ENCODE results near the gene RALBP1.
"Not testable (repeated sequence)": the region's sequence is repeated elsewhere in the genome, so short reads cannot be mapped to it uniquely, and the experiment has no call there.

RALBP1 gene

GRCh38 chr18:9454061-9454703 is 21.1 kb upstream of the RALBP1 start:
- no peak for DNase-seq (ENCODE audit: low read depth in 2 of 2)

GRCh38 chr18:9455718-9456511 is 19.4 kb upstream of the RALBP1 start:
- DNase-seq (ENCODE audit: low read depth in 2 of 2) = no peak

- no peak for DNase-seq (ENCODE audit: low read depth in 2 of 2)
Observed at GRCh38 chr18:9466127-9466526, 9.2 kb upstream of the RALBP1 start.

GRCh38 chr18:9466846-9467245 is 8.5 kb upstream of the RALBP1 start:
- no peak for DNase-seq (ENCODE audit: low read depth in 2 of 2)

GRCh38 chr18:9468998-9469397 is 6.3 kb upstream of the RALBP1 start:
- no peak for DNase-seq (ENCODE audit: low read depth in 2 of 2)

GRCh38 chr18:9469685-9470084 is 5.6 kb upstream of the RALBP1 start:
- no peak for DNase-seq (ENCODE audit: low read depth in 2 of 2)

DNA sequence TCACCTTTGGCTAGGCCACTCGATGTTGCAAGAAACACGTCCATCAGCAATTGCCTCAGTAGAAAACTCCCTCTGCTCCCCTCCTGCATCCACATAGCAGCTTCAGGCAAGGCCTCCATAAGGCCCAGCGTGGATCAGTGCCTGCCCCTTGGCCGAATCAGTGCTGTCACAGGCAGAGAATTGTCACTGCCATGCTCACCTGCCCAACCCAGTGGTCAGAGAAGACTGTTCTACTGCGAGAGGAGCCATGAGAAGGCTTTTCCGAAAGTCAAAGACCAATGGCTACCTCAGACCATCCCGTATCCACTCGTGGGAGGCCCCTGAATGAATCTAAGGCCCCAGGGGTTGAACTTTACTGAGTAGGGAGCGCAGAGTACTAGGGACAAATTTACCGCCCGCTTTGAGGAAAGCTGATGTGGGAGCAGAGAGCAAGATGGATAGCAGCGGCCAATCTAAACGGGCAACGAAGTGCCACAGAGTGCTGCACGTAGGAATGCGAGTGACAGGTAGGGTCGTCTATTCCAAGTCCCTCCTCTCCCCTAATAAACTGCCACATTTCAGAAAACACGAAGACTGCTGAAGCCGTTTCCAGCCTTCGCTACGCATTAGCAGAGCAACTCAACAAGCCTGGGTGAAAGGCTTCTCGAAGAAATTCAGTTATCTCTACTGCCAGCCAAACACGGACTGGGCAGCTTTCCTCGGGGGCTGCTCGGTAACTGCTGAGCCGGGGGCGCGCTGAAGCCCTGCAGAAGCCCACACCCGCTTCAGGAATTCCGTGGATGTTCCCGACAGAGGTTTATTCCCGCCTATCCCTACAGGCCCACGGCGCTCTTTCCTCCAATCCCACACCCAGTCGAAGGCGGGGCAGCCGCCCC is 968 bp upstream of the RALBP1 start:
- DNase-seq (ENCODE audit: low read depth in 2 of 2) = no peak

DNA sequence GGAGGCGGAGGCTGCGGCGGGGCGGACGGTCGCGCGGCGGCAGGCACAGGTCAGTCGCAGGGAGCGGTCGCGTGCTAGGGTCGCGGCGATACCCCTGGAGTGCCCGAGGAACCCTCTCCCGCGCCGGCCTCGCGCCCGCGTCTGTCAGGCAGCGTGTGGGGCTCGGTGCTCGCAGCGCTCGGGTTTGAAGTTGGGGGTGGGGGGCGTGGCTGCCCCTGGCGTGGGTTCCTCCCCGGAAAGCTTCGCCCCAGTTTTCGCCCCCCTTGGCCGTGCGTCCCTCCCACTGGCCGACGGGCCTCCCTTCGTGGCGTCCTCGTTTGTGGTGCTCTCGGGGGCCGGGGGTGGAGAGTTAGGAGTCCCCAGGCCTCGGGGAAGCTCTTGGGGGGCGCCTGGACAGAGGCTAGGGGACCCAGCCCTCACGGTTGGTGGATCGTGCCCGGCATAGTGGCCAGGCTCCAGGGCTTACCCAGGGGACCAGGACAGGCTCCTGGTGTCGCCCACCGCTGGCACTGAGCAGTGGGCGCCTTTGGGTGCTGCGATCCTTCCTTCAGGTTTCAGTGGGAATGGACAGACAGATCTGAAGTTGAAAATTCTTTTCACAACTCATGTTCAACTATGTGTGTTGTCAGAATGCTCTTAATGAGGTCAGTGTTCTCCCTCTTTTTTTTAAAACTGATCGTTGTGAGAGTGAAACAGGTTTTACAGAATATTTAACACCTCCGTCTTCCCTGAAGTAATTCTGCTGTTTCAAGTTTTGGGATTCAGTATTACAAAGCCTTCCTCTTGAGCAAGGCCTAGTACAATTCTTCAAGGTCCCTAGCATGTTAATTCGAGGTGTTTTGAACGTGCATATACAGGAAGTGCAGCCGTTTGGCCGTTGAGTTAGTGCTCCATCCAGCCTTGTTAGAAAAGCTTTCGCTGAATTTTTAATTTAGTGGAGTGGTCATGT is 604 bp downstream of the RALBP1 start:
- peak; percentile 45 to 63 for DNase-seq (ENCODE audit: low read depth in 2 of 2)

- DNase-seq (ENCODE audit: low read depth in 2 of 2) = not testable (repeated sequence)
Observed at GRCh38 chr18:9476949-9477348, 1.6 kb downstream of the RALBP1 start.

- no peak for DNase-seq (ENCODE audit: low read depth in 2 of 2)
Observed at GRCh38 chr18:9477509-9477908, 2.2 kb downstream of the RALBP1 start.

- no peak for DNase-seq (ENCODE audit: low read depth in 2 of 2)
Observed at GRCh38 chr18:9478545-9478944, 3.2 kb downstream of the RALBP1 start.

DNA sequence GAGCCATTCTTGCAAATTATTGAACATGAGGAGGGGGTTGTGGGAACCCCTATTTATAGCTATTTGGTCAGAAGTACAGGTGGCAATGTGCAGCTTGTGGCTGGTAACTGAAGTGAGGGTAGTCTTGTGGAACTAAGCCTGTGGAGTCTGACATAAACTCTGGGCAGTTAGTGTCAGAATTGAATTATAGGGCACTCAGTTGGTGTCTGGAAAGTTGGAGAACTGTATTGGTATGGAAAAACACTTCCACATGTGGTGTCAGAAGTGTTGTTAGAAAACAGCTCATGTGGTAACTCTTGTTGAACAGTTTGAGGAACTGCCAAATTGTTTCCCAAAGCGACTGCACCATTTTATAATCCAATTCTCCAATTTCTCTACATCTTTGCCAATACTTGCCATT is 7.5 kb downstream of the RALBP1 start:
- no peak for DNase-seq (ENCODE audit: low read depth in 2 of 2)

DNA sequence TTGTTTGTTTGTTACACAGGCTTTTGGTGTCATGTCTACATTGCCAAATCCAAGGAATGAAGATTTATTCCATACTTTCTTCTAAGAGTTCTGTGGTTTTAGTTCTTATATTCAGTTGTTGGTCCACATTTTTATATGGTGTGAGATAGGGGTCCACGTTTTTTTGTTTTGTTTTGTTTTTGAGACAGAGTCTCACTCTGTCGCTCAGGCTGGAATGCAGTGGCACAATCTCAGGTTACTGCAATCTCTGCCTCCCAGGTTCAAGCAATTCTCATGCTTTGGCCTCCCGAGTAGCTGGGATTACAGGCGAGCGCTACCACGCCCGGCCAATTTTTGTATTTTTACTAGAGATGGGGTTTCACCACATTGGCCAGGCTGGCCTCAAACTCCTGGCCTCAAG is 8.2 kb downstream of the RALBP1 start:
- DNase-seq (ENCODE audit: low read depth in 2 of 2) = no peak

DNA sequence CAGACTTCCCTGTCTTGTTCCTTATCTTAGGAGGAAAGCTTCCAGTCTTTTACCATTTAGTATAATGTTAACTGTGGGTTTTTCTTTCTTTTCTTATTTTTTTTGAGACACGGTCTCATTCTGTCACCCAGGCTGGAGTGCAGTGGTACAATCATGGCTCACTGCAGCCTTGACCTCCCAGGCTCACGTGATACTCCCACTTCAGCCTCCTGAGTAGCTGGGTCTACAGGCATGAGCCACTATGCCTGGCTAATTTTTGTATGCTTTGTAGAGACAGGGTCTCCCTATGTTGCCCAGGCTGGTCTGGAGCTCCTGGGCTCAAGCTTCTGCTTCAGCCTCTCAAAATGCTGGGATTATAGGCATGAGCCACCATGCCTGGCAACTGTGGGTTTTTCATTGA is 9.5 kb downstream of the RALBP1 start:
- DNase-seq (ENCODE audit: low read depth in 2 of 2) = not testable (repeated sequence)

GRCh38 chr18:9488538-9488937 is 13.2 kb downstream of the RALBP1 start:
- DNase-seq (ENCODE audit: low read depth in 2 of 2) = no peak

- no peak for DNase-seq (ENCODE audit: low read depth in 2 of 2)
Observed at GRCh38 chr18:9494778-9495331, 19.5 kb downstream of the RALBP1 start.

GRCh38 chr18:9495465-9495864 is 20.2 kb downstream of the RALBP1 start:
- no peak for DNase-seq (ENCODE audit: low read depth in 2 of 2)

GRCh38 chr18:9495916-9496705 is 20.8 kb downstream of the RALBP1 start:
- DNase-seq (ENCODE audit: low read depth in 2 of 2) = no peak

- no peak for DNase-seq (ENCODE audit: low read depth in 2 of 2)
Observed at GRCh38 chr18:9506046-9506792, 30.9 kb downstream of the RALBP1 start.

All from stimulated activated CD8-positive, alpha-beta memory T cell treated with anti-CD3 and anti-CD28 coated beads, Interleukin-7, amount 100 ng/mL, for 4 hours (primary cell).